Prostate gland (tissue), 2 donors: Measurements from ENCODE around the gene ACCS.

ENCODE experiments used
- POLR2A ChIP-seq: fragments of 450-650 bp; IDR thresholded peaks from one replicate; pipeline ENCODE4 v1.6.1; 2016; ENCODE audit warnings: antibody characterized with exemption, mild to moderate bottlenecking
- POLR2AphosphoS5 ChIP-seq: sonication (generic); formaldehyde crosslinking; IDR thresholded peaks from one replicate; pipeline ENCODE4 v1.6.1; 2017; ENCODE audit warnings: antibody characterized with exemption
- TF ChIP-seq, protein P1 (sequence below), 4 experiments: fragments of 200-600 bp in 2 of 4; fragments of 450-650 bp in 2 of 4; sonication (generic) in 2 of 4; IDR thresholded peaks; 1 replicate in 3 of 4; 2 replicates in 1 of 4; pipeline ENCODE4 v1.5.1; 2016 to 2019; ENCODE audit warnings: antibody characterized with exemption in 4 of 4, mild to moderate bottlenecking in 2 of 4, moderate library complexity in 2 of 4

DNA sequence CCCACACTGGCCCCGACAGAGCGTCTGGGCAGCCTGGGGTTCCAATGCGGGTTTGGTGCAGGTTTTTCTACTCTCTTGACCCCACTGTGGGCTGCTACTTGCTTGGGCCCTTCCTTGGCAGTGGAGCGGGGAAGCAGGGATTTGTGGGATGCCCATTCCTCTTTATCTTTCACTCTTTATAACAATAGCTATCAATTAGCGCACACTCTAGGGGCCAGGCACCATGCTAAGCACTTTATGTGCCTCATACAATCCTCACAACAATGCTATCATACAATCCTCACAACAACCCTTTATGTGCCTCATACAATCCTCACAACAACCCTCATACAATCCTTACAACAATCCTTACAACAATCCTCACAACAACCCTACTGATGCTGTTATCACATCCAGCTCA, 12.7 kb downstream of the ACCS start:
- TF ChIP-seq, protein P1, sequence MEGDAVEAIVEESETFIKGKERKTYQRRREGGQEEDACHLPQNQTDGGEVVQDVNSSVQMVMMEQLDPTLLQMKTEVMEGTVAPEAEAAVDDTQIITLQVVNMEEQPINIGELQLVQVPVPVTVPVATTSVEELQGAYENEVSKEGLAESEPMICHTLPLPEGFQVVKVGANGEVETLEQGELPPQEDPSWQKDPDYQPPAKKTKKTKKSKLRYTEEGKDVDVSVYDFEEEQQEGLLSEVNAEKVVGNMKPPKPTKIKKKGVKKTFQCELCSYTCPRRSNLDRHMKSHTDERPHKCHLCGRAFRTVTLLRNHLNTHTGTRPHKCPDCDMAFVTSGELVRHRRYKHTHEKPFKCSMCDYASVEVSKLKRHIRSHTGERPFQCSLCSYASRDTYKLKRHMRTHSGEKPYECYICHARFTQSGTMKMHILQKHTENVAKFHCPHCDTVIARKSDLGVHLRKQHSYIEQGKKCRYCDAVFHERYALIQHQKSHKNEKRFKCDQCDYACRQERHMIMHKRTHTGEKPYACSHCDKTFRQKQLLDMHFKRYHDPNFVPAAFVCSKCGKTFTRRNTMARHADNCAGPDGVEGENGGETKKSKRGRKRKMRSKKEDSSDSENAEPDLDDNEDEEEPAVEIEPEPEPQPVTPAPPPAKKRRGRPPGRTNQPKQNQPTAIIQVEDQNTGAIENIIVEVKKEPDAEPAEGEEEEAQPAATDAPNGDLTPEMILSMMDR (IDR thresholded peaks at IDR 0.05) = no peak
- TF ChIP-seq POLR2AphosphoS5 = no peak
- TF ChIP-seq POLR2A = no peak
